HG03469 (cell line): ENCODE data around the gene TMCO4.

ENCODE experiments used
- ATAC-seq: cut with Tn5 transposase; IDR thresholded peaks from one replicate; pipeline ENCODE4 v1.9.1; 2021; ENCODE audit warnings: mild to moderate bottlenecking, moderate library complexity, moderate number of reproducible peaks; ENCODE audit not compliant: unreplicated experiment

The TMCO4 gene

DNA sequence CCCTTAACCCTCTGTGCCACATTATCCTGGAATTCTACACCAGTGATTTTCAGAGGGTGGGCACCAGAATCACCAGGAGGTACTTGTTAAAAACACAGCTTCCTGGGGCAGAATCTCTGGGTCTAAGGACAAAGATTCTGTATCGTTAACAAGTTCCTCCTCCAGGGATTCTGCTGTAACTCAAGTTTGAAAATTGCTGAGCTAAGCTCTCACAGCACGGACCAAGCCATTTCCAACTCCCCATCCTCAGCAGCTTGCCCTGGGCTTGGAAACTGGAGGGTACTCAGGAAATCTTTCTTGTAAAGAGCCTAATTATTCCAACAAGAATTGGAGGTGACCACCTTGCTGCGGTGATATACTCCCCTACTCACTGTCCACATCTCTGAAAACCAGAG, 48.8 kb downstream of the TMCO4 start:
- ATAC-seq, result no peak

DNA sequence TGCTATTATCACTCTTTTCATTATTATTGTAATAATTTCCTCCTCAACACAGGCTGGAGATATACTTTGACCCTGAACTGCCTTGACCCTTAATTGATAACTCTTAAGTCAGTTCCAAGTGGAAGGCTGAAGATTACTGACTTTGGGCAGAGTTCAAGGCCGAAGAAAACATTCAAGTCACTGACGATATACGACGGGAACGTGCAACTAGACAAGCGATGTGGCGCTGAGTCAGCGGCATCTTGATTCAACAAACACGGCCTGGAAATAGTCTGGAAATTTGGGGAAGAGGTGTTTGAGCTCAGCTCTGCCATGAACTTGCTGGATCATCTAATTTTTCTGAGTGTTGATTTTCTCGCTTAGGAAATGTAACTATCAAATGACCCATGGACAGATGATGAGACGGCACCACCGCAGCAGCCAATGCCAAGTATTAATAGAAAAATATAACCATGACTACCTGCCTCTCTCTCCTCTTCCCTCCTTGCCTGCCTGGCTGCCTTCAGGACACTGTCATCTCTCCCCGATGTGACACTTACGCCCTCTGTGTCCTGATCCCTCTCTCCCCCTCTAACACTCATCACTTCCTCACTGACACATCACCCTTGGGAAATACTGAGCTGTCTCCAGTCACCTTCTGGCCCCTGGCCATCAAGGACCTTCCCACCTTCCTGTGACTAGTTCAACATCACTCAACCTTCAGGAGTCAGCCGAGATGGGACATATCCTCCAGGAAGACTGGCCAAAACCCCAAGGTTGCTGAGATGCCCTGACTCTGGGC, 49.4 kb downstream of the TMCO4 start:
- ATAC-seq, result no peak

DNA sequence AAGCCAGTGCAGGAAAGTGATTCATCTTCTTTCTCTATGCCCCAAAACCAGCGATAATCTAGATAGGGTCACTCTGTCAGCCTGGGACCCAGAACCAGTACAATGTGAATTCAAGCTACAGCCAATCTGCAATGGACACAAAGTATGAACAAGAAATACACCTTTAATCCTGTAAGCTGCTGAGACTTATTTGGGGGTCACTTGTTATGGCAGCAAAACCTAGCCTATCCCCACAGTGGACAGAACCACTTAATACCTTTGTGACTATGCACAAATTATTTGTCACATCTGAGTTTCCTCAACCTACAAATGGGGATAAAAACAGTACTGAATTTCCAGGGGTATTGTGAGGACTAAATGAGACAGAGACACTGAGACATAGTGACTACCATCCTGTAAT, 50.0 kb downstream of the TMCO4 start:
- ATAC-seq, result no peak

DNA sequence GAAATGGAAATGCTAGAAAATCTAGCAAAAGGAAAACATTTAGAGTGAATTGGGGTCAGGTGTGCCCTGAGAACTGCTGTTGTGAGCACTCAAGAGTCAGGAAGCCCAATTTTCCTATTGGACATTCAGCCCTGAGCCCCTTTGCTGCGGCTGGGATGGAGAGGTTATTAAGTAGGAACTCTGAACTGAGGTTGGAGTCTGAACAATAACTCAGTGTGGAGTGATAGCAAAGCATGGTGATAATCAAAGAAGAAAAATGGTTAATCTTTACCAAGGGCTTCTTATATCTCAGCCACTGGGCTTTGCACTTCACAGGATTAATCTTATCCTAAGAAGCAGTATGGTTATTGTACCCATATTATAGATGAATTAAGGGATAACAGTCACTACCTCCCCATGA, 52.0 kb downstream of the TMCO4 start:
- no peak for ATAC-seq

DNA sequence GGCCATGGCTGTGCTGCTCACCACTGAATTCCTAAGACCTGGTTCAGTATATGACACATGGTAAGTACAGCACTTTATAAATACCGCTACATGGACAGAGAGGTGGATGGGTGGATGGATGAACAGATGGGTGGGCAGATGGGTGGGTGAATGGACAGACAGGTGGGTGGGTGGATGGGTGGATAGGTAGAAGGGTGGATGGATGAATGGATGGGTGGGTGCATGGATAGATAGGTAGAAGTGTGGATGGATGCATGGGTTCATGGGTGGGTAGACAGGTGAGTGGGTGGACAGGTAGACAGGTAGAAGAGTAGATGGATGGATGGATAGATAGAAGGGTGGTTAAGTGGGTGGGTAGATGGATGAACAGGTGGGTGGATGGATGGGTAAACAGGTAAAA, 54.8 kb downstream of the TMCO4 start:
- ATAC-seq, result no peak

DNA sequence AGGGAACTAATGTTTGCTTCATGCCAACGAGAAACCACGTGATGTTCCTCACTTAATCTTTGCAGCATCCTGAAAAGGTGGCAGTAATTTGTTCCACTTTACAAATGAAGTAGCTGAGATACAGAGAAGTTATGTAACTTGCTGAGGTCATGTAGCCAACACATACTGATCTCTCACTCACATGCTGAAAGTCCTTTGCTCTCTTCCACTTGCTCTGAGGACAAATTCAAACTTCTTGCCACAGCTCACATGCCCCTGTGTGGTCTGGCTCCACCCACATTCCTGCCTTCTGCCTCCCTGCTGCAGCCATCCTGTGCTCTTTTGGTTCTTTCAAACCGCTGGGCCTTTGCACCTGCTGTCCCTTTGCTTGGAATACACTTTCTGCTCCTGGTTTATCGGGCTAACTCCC, 55.4 kb downstream of the TMCO4 start:
- ATAC-seq, result no peak

DNA sequence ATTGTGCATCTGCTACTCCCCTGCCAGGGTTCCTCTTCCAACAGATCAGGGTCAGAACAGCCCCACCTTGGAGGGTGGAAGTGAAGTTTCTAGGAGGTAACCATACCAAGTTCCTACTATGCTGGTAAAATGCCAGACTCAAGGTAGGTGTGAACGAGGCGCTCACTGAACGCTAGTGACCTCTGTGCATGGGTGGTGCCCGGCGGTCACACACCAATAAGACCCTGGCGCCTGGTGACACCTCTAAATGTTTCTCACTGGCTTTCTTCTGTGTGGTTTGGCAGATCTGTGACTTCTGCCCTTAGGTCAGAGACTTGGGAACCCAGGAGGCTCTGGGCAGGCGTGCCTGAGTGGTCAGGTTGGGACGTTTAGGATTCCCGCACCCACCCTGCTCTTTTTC, 55.9 kb downstream of the TMCO4 start:
- no peak for ATAC-seq

DNA sequence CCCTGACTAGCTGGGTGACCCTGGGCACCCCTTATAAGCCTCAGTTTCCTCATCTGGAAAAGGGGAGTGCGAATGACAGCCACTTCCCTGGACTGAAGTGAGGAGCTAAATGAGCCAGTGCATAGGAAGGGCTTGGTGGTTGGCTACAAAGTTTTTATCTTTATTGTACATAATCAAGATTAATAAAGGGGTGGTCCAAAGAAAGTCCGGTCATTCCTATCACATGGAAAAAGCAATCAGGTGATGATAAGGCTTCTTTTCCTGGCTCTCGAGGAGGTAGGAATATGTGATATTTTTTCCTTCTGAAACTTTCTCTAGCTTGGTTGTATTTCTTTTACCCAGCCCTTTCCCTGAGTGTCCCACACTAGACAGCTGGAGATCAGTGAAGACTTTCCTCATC, 56.5 kb downstream of the TMCO4 start:
- ATAC-seq, result no peak

DNA sequence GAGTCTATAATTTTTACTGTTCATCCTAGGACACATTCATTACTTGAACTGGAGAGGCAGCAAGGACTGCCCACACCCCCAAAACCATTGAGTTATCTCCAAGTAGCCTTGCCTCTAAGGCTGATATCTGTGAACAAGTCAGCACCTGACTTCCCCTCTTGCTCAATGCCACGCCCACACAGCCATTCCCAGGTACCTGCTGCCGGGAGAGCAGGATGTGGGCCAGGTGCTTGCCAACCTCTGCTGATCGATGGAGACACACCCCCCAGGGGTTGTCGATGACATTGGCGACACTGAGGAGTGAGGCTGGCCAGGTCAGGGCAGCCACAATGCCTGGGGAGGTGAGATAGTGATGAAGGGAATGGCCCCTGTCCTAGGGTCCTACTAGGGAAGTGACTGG, 60.1 kb downstream of the TMCO4 start:
- ATAC-seq, result no peak

DNA sequence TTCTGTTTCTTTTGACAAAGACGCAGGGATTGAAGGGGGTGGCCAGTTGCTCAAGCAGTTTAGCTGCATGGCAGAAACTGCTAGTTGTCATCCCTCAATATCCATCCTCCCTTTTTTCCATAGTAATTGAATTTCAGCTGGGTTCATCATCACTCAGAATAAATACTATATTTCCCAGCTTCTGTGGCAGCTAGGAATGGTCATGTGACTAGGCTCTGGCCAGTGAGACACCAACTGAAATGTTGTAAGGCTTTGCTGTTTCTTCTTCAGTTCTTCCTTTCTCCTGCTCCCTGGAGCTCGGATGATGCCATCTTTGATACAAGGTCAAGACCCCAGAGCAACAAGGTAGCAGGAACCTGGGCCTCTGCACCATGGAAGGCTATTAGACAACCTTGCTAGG, 61.0 kb downstream of the TMCO4 start:
- no peak for ATAC-seq

DNA sequence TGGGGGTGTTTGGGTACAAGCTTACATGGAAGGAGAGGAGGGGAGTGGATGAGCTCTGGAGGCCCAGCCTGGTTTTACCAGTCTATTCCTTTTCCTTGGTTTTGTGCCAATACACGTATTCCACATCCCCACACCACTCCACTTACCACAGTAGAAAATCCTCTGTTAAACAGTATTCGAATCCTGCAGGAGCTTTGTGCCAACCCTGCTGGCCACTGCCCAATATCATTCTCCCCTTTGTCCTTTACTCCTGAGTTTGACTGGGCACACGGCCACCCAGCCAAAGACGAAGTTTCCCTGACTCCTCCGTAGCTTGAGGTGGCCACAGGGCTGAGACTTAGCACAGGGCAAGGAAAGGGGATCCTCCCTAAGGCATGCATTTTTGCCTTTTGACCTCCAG, 61.6 kb downstream of the TMCO4 start:
- ATAC-seq, result no peak

DNA sequence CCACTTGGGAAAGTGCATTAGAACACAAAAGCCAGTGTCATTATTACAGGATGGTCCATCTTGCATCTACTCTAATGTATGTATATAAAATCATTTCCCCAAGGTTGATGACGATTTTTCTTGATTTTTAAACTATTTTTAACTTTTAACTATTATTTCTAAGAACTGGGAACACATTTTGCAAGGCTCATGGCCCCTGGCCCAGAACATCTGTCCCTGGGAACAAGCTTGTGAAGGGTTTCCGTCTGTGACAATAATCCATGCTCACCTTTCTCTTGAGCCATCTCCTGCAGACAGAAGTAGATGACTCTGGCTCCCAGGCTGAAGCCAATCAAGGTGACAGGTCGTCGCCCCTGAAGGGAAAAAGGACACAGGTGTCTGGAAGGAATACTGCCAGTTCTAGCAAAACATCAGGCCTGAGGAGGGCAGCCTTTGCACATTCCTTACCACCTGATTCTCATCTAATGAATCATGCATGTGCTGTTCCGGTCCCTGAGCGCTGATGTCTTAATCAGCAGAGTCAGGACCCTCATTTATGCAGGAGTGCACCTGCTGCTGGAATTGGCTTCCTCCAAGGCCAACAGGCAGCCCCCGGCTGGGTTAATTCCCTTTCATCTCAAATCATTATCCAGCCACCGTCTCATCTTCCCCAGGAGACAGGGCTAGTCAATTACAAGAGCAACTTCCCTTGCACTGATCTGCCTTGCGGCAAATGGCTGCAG, 62.5 kb downstream of the TMCO4 start:
- no peak for ATAC-seq

DNA sequence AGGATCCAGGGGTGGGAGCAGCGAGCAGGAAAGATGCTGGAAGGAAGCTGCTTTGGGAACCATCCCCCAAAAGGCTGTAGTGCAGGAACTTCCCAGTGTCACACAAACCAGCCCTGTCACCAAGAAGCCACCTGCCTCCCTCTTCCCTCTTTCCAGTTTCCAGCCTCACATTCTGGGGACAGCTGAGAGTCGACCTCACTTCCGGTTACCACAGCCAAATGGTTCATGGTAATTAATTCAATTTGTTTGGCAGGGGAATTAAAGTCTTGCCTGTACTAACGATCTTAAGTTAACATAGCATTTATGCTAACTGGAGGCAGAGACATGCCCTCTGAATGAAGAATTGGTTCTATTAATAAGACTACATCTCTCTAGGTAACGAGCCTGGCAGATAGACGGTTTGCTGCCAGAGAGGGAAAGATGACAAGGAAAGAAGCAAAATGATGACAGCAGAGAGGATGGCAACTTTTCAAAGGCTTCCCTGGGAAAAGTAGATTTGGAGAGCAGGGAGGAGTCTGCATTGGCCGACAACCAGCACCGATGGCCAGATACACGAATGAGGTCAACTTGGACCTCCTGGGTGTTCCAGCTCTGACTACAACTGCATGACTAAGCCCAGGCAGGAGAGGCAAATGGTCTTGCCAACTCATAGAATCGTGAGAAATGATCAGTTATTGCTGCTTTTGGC, 64.1 kb downstream of the TMCO4 start:
- ATAC-seq, result no peak

DNA sequence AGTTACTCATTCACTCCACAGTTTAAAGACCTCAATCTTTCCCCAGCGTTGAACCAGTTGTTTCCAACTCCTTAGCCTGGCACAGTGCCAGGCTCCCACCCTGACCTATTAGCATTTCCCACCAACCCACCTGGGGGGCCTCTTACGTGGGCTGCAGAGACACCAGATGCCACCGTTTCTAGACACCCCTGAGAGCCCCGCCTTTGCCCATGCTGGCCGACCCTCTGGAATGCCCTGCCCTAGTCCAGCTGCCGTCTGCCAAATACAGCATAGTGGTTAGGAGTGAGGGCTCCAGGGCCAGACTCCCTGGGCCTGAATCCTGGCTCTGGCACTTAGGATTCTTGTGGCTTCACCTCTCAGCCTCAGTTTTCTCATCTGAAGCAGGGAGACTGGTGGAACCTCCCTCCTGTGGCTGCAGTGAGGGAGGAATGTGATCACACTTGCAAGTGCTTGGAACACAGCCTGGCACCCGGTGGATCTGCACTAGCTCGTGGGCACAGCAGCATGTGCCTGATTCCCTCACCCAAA, 65.2 kb downstream of the TMCO4 start:
- ATAC-seq, result no peak

DNA sequence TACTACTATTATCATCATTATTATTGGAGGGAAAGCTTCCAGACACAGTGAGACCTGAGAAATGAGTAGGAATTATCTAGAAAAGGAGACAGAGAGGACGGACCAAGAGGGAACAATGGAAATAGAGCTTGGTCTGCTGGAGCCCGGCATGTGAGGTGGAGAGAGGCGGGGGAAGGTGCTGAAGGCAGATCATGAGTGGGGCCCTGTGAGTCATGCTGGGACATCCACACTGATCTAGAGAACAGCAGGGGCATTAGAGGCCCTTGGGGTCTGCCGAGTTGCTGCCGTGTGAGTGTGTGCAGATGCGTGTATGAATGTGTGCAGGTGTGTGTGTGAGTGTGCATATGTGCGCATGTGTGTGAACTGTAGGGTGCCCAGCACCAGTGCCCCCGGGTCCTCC, 65.7 kb downstream of the TMCO4 start:
- ATAC-seq, result no peak

DNA sequence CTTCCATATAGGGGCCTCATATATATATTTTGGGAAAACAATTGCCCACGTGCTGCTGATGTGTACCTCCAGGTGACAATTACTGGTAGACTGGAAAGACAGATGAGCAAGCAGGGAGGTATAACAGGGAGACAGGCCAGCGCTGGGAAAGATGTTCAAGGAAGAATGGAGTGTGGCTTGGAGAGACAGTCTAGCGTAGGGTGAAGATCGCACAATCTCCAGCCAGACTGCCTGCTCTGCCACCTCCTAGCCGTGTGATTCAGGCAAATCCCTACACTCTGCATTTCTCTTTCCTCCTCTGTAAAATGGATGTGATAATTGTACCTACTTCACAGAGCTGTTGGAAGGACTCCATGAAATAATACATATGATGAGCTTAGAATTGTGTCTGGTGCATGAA, 66.1 kb downstream of the TMCO4 start:
- ATAC-seq, result no peak

DNA sequence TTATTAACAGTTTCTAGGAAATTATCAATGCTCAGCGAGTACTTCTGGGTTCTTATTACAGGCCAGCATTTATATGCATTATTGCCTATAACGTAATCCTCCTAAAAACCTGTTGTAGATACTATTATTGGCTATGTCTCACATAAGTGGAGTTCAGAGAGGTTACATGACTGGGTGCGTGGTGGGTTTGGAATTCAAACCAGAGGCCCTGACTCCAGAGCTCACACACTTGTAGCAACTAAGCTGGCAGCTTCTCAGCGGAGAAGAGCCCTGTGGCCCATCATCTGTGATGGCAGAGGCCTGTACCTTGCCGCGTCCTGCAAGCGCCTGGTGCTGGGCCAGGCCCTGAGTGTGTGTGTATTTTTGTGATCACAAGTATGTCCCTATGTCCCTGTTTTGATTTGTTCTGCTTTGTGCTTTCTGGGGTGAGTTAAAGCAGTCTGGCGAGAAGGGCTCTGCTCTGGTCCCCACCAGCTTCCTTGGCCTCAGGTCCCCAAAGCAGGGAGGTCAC, 68.3 kb downstream of the TMCO4 start:
- no peak for ATAC-seq

DNA sequence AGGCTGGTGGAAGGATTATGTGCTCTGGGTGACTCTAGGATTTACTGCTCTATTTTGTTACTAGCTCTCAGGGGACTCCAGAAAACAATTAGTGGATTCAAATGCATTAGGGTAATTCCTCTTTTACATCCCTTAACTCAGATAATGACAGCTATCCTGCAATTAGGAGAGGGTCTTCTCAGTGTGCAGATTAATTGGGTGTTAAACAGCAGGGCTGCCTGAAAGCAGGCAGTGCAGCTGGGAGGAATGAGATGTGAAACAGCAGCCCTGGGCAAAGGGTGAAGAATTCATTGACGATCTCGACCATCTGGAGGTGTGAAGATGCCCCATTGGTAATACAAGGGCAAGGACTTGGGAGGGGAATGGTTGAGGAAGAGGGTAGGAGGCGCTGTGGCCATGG, 68.9 kb downstream of the TMCO4 start:
- no peak for ATAC-seq

DNA sequence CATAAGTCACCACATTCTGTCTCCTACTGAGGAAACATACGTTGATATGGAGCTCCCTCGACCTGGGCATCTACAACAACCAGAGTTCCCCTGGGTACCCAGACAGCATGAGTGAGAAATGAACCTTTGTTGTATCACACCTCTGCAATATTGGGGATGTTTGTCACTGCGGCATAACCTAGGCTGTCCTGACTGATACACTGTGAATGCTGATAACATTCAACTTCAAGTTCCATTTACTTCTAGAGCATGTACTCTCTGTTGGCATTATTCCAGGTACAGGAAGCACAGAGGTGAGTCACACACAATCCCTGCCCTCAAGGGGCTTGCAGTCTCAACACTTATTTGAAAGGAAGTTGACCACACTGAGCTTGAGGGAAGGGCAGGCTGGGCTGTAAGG, 69.5 kb downstream of the TMCO4 start:
- ATAC-seq, result no peak

DNA sequence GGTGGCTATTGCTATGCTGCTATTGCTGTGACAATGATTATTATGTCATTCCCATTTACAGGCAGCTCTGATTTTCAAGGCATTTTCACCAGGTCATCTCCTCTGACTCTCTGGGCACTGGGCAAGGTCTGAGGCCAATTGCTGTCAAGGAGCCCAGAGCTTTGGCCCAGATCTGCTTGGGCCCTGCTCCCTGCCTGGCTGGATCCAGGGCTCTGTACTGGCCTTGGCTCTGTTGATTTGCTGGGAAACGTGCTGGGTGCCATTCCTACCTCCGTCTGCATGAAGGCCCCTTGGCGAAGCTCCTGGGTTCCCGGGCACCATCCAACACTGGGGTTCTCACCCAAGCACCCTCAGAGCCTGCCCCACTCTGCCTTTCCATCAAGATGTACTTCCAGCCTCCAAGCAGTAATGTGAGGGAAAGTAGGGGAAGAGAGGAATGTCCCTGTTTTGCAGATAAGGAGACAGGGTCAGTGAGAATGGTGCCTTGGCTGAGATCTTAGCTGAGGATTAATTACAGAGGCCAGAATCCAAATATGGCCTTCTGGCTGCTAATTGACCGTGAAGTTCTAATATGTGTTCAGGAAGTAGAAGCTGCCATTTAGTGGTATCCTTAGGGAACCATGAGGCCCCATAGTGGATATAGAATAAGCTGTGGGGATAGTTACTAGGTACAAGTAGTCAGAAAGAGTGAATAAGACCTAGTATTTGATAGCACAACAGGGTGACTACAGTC, 71.1 kb downstream of the TMCO4 start:
- no peak for ATAC-seq

DNA sequence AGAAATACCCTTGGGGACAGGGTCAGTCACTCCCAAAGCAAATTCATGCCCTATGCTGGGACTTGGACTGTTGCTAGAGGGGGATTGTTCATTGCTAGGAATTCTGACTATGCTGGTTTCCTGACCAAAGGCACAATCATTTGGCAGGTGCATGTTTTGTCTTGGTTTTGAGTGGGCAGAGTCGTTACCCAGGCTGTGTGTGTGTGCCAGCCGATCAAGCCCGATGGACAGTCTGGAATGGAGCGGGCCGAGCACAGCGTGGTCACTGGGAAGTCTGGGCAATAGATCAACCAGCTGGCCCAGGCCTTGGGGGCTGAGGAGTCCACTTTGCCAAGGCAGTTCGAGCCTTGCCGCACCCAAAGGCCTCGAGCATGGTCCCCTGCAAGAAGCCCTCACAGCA, 74.1 kb downstream of the TMCO4 start:
- ATAC-seq, result no peak
